Measurements from ENCODE around the gene CDH12.

Gene CDH12

DNA sequence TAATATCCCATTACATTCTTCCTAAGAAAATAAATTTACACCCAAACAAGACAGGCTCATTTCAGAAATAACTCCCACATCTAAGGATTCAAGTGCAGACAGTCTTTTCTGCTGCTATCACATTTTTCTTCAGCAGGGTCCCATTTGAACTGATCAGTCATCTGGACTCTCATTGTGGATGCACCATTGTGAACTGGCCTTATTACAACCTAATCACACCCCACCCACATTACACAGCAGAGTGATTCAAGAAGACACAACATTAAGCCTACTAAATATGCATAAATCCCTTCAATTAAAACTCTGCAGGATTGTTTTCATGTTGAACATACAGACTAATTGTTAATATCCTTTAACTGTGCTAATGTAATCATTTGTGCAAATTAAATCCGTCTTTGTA lies 146.2 kb downstream of the CDH12 start:
- no peak for FAIRE-seq
- TF ChIP-seq CTCF (IDR thresholded peaks at IDR 0.05; ENCODE audit: insufficient read depth, missing control alignments): no peak
- DNase-seq (ENCODE audit: insufficient read length, low spot score): no peak

GRCh38 chr5:22699319-22699718 lies 153.8 kb downstream of the CDH12 start:
- TF ChIP-seq CTCF (IDR thresholded peaks at IDR 0.05; ENCODE audit: insufficient read depth, missing control alignments): no peak
- no peak for DNase-seq (ENCODE audit: insufficient read length, low spot score)
- FAIRE-seq: no peak

DNA sequence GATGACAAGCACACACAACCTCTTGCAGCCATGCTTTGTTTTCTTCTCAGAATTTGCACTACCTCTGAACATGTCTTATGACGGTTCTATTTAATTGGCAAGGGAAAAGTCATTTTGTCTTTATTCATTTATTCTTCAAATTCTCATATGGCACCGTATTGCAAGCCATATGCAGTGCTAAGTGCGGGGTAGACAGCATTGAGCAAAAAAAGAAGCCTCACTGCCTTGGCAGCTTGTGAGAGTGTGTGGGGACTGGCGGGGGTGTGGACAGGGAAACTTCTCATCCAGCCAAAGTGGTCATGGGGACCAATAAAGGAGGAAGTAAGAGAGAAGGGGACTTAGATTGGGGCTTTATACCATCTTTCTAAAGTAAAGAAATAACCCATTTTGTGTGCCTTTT lies 160.0 kb downstream of the CDH12 start:
- TF ChIP-seq CTCF (IDR thresholded peaks at IDR 0.05; ENCODE audit: insufficient read depth, missing control alignments): no peak
- DNase-seq (ENCODE audit: insufficient read length, low spot score) (no peak), FAIRE-seq (no peak)

- TF ChIP-seq CTCF (IDR thresholded peaks at IDR 0.05; ENCODE audit: insufficient read depth, missing control alignments): no peak
- DNase-seq (ENCODE audit: insufficient read length, low spot score): no peak
- FAIRE-seq: peak; percentile 79
These were observed 170.1 kb downstream of the CDH12 start for GRCh38 chr5:22683050-22683449.

- no peak for TF ChIP-seq CTCF (IDR thresholded peaks at IDR 0.05; ENCODE audit: insufficient read depth, missing control alignments)
- FAIRE-seq (no peak), DNase-seq (ENCODE audit: insufficient read length, low spot score) (no peak)
These were observed 174.3 kb downstream of the CDH12 start for GRCh38 chr5:22678886-22679285.

DNA sequence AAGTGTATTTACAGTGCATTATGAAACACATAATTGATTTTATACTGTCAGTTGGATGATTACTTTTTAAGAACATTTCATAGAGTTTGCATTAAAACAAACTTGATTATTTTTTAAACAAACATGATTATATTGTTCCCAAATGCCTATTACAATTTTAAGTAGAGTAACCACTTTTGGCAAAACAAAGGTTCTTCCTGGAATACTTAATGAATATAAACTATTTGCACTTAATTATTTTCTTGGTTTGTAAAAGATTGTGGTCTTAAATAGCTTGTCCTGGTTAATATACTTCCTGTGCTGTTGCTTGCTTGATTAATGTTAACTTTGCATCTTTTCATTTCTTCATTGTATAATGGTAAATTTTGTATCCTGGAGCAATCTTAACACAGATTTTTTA lies 180.0 kb downstream of the CDH12 start:
- DNase-seq (ENCODE audit: insufficient read length, low spot score) (no peak), FAIRE-seq (no peak)
- no peak for TF ChIP-seq CTCF (IDR thresholded peaks at IDR 0.05; ENCODE audit: insufficient read depth, missing control alignments)

DNA sequence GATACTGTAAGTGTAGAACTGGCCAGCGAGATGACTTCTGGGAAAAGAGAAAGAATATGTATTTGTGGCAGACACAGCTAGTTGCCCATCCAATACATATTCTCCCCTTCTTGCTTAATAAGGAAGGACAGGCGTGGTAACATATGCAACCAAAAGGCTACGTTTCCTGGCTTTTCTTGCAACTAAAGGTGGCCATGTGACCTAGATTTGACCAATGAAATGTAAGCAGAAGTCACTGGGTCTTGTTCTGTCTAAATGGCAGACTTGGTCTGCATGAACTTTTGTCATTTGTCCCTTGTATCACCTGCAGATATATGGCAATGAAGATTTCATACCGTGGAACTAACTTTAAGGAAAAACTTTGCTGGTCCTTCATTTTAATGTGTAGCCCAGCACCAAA lies 183.8 kb downstream of the CDH12 start:
- DNase-seq (ENCODE audit: insufficient read length, low spot score) (no peak), FAIRE-seq (no peak)
- no peak for TF ChIP-seq CTCF (IDR thresholded peaks at IDR 0.05; ENCODE audit: insufficient read depth, missing control alignments)

Measured in D721Med (cell line).